ENCODE results near the gene S100A10. TPM values are rescaled to one million over a fixed set of nuclear protein-coding genes. Genes with fewer than 3 reads are reported as not detected.

The S100A10 gene
- total and polyA plus RNA-seq, 2 of the 4 experiments (the other 2 are of a cell fraction), result 86.0 to 277 TPM

GRCh38 chr1:151949371-151950193, 44.1 kb downstream of the S100A10 start:
- POLR2A ChIA-PET (ENCODE audit: unreplicated experiment), result no interaction called here

More at GRCh38 chr1:151949371-151950193, 44.1 kb downstream of the S100A10 start:
- Histone ChIP-seq H3K23ac (ENCODE audit: low read depth, low read length) (no peak overlapping the region), H2BK15ac (ENCODE audit: low read depth, low read length) (no peak overlapping the region), H2AK5ac (ENCODE audit: low read depth, low read length) (no peak overlapping the region), H2AK9ac (replicated peaks; ENCODE audit: low read depth, low read length, poor library complexity) (no peak overlapping the region), H3K18ac (ENCODE audit: low read depth, low read length) (no peak overlapping the region), H4K20me1 (ENCODE audit: insufficient read depth, low read length) (no peaks in the 10 kb centered on the region), H3K4me1 (ENCODE audit: control insufficient read depth, insufficient read depth, low read length) (peaks cover 2% of the 10 kb centered on the region; the same call in 1 of the 2 replicates), H3K27me3 (ENCODE audit: control insufficient read depth, insufficient read depth, low read length) (no peaks in the 10 kb centered on the region), H3K9ac (ENCODE audit: low read depth, low read length) (no peak overlapping the region), H4K91ac (ENCODE audit: insufficient read depth, low read depth, low read length) (no peak overlapping the region), H3K27ac (ENCODE audit: insufficient read depth, low read length) (no peak overlapping the region), H3K4me2 (ENCODE audit: low read depth, low read length) (no peak overlapping the region), H4K8ac (ENCODE audit: low read depth in 2 of 2, low read length in 2 of 2) (no peak overlapping the region), H3K14ac (replicated peaks; ENCODE audit: low read depth, low read length) (no peak overlapping the region), H3K4ac (ENCODE audit: low read depth, low read length) (no peak overlapping the region), H2BK20ac (ENCODE audit: low read depth, low read length) (no peak overlapping the region), H2BK120ac (ENCODE audit: low read depth, low read length) (no peak overlapping the region), H3K56ac (ENCODE audit: extremely low read depth, insufficient read depth, low read length) (no peak overlapping the region), H3K9me1 (ENCODE audit: insufficient read depth, low read length) (peaks cover 7% of the 10 kb centered on the region; the same call in 1 of the 2 replicates), H4K5ac (ENCODE audit: low read depth, low read length) (no peak overlapping the region), H3K9me3 (ENCODE audit: control insufficient read depth, insufficient read depth, low read length) (no peaks in the 10 kb centered on the region), H3K4me3 (ENCODE audit: insufficient read depth, low read depth, low read length) (no peak overlapping the region), H3K36me3 (ENCODE audit: control insufficient read depth, insufficient read depth, low read length) (no peaks in the 10 kb centered on the region), H3K79me1 (ENCODE audit: low read depth in 1 of 2, low read length in 2 of 2) (no peaks in the 10 kb centered on the region), H2AFZ (replicated peaks; ENCODE audit: low read length, poor library complexity) (no peak overlapping the region), H2BK5ac (ENCODE audit: low read depth, low read length, poor library complexity, severe bottlenecking) (no peak overlapping the region)
- ATAC-seq (ENCODE audit: low read depth), result no peak
- CTCF ChIA-PET, result no interaction called here
- dilution Hi-C loops (cut with HindIII; ENCODE audit: low sequenced_read_pairs, unreplicated experiment), result no loop called here
- TF ChIP-seq NFE2L2 (IDR thresholded peaks at IDR 0.05; ENCODE audit: low read depth, low read length), result no peak
- no peak for TF ChIP-seq MAFK (IDR thresholded peaks at IDR 0.05; ENCODE audit: low read depth, low read length)
- TF ChIP-seq ELK1 (IDR thresholded peaks at IDR 0.05; ENCODE audit: borderline replicate concordance, low read depth, low read length), result no peak
- TF ChIP-seq RCOR1 (IDR thresholded peaks at IDR 0.05; ENCODE audit: insufficient replicate concordance, low read length), result no peak
- intact Hi-C loops (cut with micrococcal nuclease), result no loop called here
- DNase-seq, result no peak
- WGBS, 2 experiments (ENCODE audit: extremely low coverage in 2 of 2, insufficient read length in 1 of 2), result 95% methylated on average over 11 of the region's 18 CpGs; no CpG with 5 or more reads in 1 of the 2 experiments
- BruUV-seq (replicated peaks), result no TSS peak
- in situ Hi-C loops (cut with MboI; ENCODE audit: low sequenced_read_pairs), result no loop called here

All from IMR-90 (cell line).